ENCODE results near the gene NDUFA13.

- TF ChIP-seq, protein P1, sequence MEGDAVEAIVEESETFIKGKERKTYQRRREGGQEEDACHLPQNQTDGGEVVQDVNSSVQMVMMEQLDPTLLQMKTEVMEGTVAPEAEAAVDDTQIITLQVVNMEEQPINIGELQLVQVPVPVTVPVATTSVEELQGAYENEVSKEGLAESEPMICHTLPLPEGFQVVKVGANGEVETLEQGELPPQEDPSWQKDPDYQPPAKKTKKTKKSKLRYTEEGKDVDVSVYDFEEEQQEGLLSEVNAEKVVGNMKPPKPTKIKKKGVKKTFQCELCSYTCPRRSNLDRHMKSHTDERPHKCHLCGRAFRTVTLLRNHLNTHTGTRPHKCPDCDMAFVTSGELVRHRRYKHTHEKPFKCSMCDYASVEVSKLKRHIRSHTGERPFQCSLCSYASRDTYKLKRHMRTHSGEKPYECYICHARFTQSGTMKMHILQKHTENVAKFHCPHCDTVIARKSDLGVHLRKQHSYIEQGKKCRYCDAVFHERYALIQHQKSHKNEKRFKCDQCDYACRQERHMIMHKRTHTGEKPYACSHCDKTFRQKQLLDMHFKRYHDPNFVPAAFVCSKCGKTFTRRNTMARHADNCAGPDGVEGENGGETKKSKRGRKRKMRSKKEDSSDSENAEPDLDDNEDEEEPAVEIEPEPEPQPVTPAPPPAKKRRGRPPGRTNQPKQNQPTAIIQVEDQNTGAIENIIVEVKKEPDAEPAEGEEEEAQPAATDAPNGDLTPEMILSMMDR (IDR thresholded peaks at IDR 0.05; ENCODE audit: low read length), result no peak
- TF ChIP-seq EZH2 (IDR thresholded peaks at IDR 0.05; ENCODE audit: borderline replicate concordance, low read length), result no peak
Observed at GRCh38 chr19:19520989-19521388, 5.0 kb downstream of the NDUFA13 start.
